Endothelial cell of umbilical vein (primary cell): ENCODE results near the gene CA11. TPM values are rescaled to one million over a fixed set of nuclear protein-coding genes. Genes with fewer than 3 reads are reported as not detected.

Experiments used
- BruUV-seq: library from RNA; stranded (reverse); fragments of 400-500 nt; replicated peaks from 2 replicates; lab custom pipeline; 2021; lab: Mats Ljungman, UMichigan
- CTCF ChIA-PET: fragments of 300-600, 350-600 bp; sonication (Branson Sonifier 250); formaldehyde crosslinking; loops from one replicate; lab custom pipeline; 2021; ENCODE audit warnings: antibody characterized with exemption, inconsistent platforms; lab: Charles Lee
- POLR2A ChIA-PET: fragments of 300-600, 350-600 bp; sonication (Branson Sonifier 250); formaldehyde crosslinking; loops from one replicate; lab custom pipeline; 2021; ENCODE audit warnings: antibody characterized with exemption, inconsistent platforms; lab: Charles Lee
- DNase-seq: peaks from one replicate; pipeline ENCODE4 v3.0.0-alpha.2; 2011; ENCODE audit warnings: low read depth, low spot score
- FAIRE-seq: peaks from 2 replicates; lab custom pipeline; 2011; peaks lifted over from hg19 to GRCh38; lab: Jason Lieb, UNC
- H2AFZ ChIP-seq: 2 replicates; pipeline ENCODE4 v1.6.0; 2012; ENCODE audit warnings: low read depth, low read length, control low read depth, inconsistent platforms
- H3K27ac ChIP-seq: 2 replicates; pipeline ENCODE4 v1.5.1; 2011; ENCODE audit warnings: low read depth, mild to moderate bottlenecking, control low read depth, low read length, moderate library complexity; ENCODE audit not compliant: insufficient read depth
- H3K27me3 ChIP-seq, 2 experiments: 2 replicates each; pipeline versions ENCODE4 v1.6.0 to v1.6.1; 2011; ENCODE audit warnings: low read length in 2 of 2, mixed read lengths in 1 of 2; ENCODE audit not compliant: control insufficient read depth in 2 of 2, insufficient read depth in 2 of 2
- H3K36me3 ChIP-seq, 2 experiments: 2 replicates in 1 of 2; 3 replicates in 1 of 2; pipeline ENCODE4 v1.5.1; 2011; ENCODE audit warnings: low read length in 2 of 2, mild to moderate bottlenecking in 1 of 2, moderate library complexity in 1 of 2; ENCODE audit not compliant: control insufficient read depth in 2 of 2, insufficient read depth in 2 of 2; ENCODE audit errors: extremely low read depth in 1 of 2
- H3K4me1 ChIP-seq: 3 replicates; pipeline ENCODE4 v1.5.1; 2011; ENCODE audit warnings: mild to moderate bottlenecking, low read length; ENCODE audit not compliant: control insufficient read depth, insufficient read depth; ENCODE audit errors: extremely low read depth
- H3K4me2 ChIP-seq: 2 replicates; pipeline ENCODE4 v1.6.1; 2011; ENCODE audit warnings: low read length, control low read depth, mixed read lengths; ENCODE audit not compliant: insufficient read depth
- H3K4me3 ChIP-seq, 3 experiments: fragments of 200-600 bp in 1 of 3; sonication (generic), shearing (Covaris generic) in 1 of 3; replicated peaks in 1 of 3; 2 replicates each; pipeline ENCODE4 v1.5.1; 2011 to 2016; ENCODE audit warnings: control low read depth in 3 of 3, low read length in 3 of 3, mild to moderate bottlenecking in 2 of 3, inconsistent platforms in 1 of 3, low read depth in 1 of 3, moderate library complexity in 1 of 3; ENCODE audit not compliant: insufficient read depth in 1 of 3
- H3K79me2 ChIP-seq: 2 replicates; pipeline ENCODE4 v1.6.0; 2012; ENCODE audit warnings: low read length, inconsistent platforms; ENCODE audit not compliant: control insufficient read depth, insufficient read depth
- H3K9ac ChIP-seq: replicated peaks from 2 replicates; pipeline ENCODE3; 2011; ENCODE audit warnings: low read length, control low read depth; ENCODE audit not compliant: insufficient read depth; ENCODE audit errors: extremely low read depth
- H3K9me1 ChIP-seq: replicated peaks from 3 replicates; pipeline ENCODE4 v1.6.0; 2011; ENCODE audit warnings: mild to moderate bottlenecking, low read length; ENCODE audit not compliant: control insufficient read depth, insufficient read depth; ENCODE audit errors: extremely low read depth
- H3K9me3 ChIP-seq: replicated peaks from 2 replicates; pipeline ENCODE4 v1.5.1; 2012; ENCODE audit warnings: low read length, inconsistent platforms; ENCODE audit not compliant: control insufficient read depth, insufficient read depth
- H4K20me1 ChIP-seq: replicated peaks from 2 replicates; pipeline ENCODE3; 2011; ENCODE audit warnings: mild to moderate bottlenecking, low read length; ENCODE audit not compliant: control insufficient read depth, insufficient read depth; ENCODE audit errors: extremely low read depth
- EZH2 ChIP-seq: IDR thresholded peaks from 2 replicates; pipeline ENCODE4 v1.6.1; 2012; ENCODE audit warnings: borderline replicate concordance, low read depth, mild to moderate bottlenecking, moderate library complexity, low read length, inconsistent platforms; ENCODE audit not compliant: severe bottlenecking
- FOS ChIP-seq: IDR thresholded peaks from 2 replicates; pipeline ENCODE4 v1.6.1; 2011; ENCODE audit warnings: mild to moderate bottlenecking, low read length, moderate library complexity, borderline replicate concordance; ENCODE audit not compliant: insufficient read depth
- GATA2 ChIP-seq: IDR thresholded peaks from 2 replicates; pipeline ENCODE4 v1.7.0; 2011; ENCODE audit warnings: low read depth, mild to moderate bottlenecking, moderate library complexity, mixed read lengths, low read length; ENCODE audit not compliant: insufficient read length, insufficient read depth
- JUN ChIP-seq: IDR thresholded peaks from 2 replicates; pipeline ENCODE4 v1.6.1; 2011; ENCODE audit warnings: borderline replicate concordance, low read depth; ENCODE audit not compliant: insufficient read length, insufficient read depth
- MAX ChIP-seq: IDR thresholded peaks from 2 replicates; pipeline ENCODE4 v1.6.1; 2011; ENCODE audit not compliant: insufficient read depth, insufficient read length
- MYC ChIP-seq: IDR thresholded peaks from one replicate; pipeline ENCODE4 v1.6.1; 2011; ENCODE audit warnings: mild to moderate bottlenecking, low read depth, low read length
- POLR2A ChIP-seq: IDR thresholded peaks from 2 replicates; pipeline ENCODE4 v1.6.1; 2012; ENCODE audit warnings: low read depth, mild to moderate bottlenecking, control low read depth, low read length
- POLR2AphosphoS5 ChIP-seq: IDR thresholded peaks from 2 replicates; pipeline ENCODE4 v1.6.1; 2012; ENCODE audit warnings: low read depth, mild to moderate bottlenecking, control low read depth, low read length, moderate library complexity; ENCODE audit not compliant: insufficient read depth
- dilution Hi-C: fragments of 300-500 bp; cut with MboI; formaldehyde crosslinking; loops from one replicate; pipeline ENCODE4 v1.15.0; 2019; ENCODE audit warnings: low sequenced_read_pairs; ENCODE audit not compliant: extremely low pct_ligation_motif_present
- intact Hi-C: fragments of 100-400 bp; cut with micrococcal nuclease; formaldehyde crosslinking; loops from one replicate; pipeline ENCODE4 v1.10.0; 2022
- polyA plus RNA-seq, 4 experiments: library from polyadenylated mRNA; depleted of rRNA in 3 of 4; stranded (reverse) in 3 of 4; unstranded in 1 of 4; fragments of >200 nt; gene quantifications; 2 replicates each; pipeline versions ENCODE4 v1.2.1 to v1.2.3, GENCODE V29; 2011 to 2012; ENCODE audit warnings: missing spikeins in 1 of 4
- total RNA-seq: library from RNA; stranded (reverse); gene quantifications from 2 replicates; pipeline ENCODE4 v1.2.3, GENCODE V29; 2021
- TF ChIP-seq, protein P1 (sequence below), 2 donors: IDR thresholded peaks; 1 replicate in 1 of 2; 2 replicates in 1 of 2; pipeline ENCODE4 v1.5.1; 2011; ENCODE audit warnings: low read length in 2 of 2, mild to moderate bottlenecking in 2 of 2, moderate library complexity in 2 of 2, control low read depth in 1 of 2, inconsistent platforms in 1 of 2, low read depth in 1 of 2; ENCODE audit not compliant: insufficient read depth in 1 of 2; ENCODE audit errors: extremely low read depth in 1 of 2

The CA11 gene
- total and polyA plus RNA-seq, 2 donors (not counting 3 experiments of a cell fraction or from before 2014, with no cell fraction given), result 2.8 to 4.7 TPM

- no peaks in the 10 kb centered on the region for H4K20me1 ChIP-seq
- POLR2A ChIA-PET, result interaction anchor here (0.5 kb wide), 1 partner anchor 101 kb away, joined by 4 read pairs; no protein-coding TSS in a partner anchor
- TF ChIP-seq JUN (no peak), EZH2 (no peak), MAX (no peak), MYC (no peak), POLR2AphosphoS5 (no peak), POLR2A (no peak), GATA2 (no peak), FOS (no peak)
- TF ChIP-seq, protein P1, sequence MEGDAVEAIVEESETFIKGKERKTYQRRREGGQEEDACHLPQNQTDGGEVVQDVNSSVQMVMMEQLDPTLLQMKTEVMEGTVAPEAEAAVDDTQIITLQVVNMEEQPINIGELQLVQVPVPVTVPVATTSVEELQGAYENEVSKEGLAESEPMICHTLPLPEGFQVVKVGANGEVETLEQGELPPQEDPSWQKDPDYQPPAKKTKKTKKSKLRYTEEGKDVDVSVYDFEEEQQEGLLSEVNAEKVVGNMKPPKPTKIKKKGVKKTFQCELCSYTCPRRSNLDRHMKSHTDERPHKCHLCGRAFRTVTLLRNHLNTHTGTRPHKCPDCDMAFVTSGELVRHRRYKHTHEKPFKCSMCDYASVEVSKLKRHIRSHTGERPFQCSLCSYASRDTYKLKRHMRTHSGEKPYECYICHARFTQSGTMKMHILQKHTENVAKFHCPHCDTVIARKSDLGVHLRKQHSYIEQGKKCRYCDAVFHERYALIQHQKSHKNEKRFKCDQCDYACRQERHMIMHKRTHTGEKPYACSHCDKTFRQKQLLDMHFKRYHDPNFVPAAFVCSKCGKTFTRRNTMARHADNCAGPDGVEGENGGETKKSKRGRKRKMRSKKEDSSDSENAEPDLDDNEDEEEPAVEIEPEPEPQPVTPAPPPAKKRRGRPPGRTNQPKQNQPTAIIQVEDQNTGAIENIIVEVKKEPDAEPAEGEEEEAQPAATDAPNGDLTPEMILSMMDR (IDR thresholded peaks at IDR 0.05; ENCODE audit: extremely low read depth in 1 of 2, insufficient read depth in 1 of 2, low read depth in 1 of 2, low read length in 2 of 2), result no peak
- dilution Hi-C loops (no loop called here), intact Hi-C loops (no loop called here)
- no peak overlapping the region for H3K27ac ChIP-seq
- no peak overlapping the region for H3K4me3 ChIP-seq
- H3K36me3 ChIP-seq, result no peaks in the 10 kb centered on the region
- CTCF ChIA-PET, result interaction anchor here (14.1 kb wide), 1 partner anchor 84 kb away, joined by 507 read pairs; no protein-coding TSS in a partner anchor
- DNase-seq, result no peak
- BruUV-seq, result no TSS peak
- H2AFZ ChIP-seq, result no peak overlapping the region
- H3K79me2 ChIP-seq, result no peaks in the 10 kb centered on the region
- FAIRE-seq, result no peak
- no peaks in the 10 kb centered on the region for H3K9me3 ChIP-seq
- no peak overlapping the region for H3K9ac ChIP-seq
- no peak overlapping the region for H3K4me2 ChIP-seq
- no peaks in the 10 kb centered on the region for H3K9me1 ChIP-seq
- H3K4me1 ChIP-seq, result no peaks in the 10 kb centered on the region
- H3K27me3 ChIP-seq, result no peaks in the 10 kb centered on the region
These were observed 55.0 kb downstream of the CA11 start for GRCh38 chr19:48591021-48591420.
